Body of pancreas (tissue), 4 donors: ENCODE data around the gene CRIM1. TPM values are rescaled to one million over a fixed set of nuclear protein-coding genes. Genes with fewer than 3 reads are reported as not detected.

Experiments
- ATAC-seq: fragments of 150-250 bp; one replicate; pipeline ENCODE4 v1.9.1; 2016
- DNase-seq, 4 donors: peaks; one replicate each; pipeline ENCODE4 v3.0.0-alpha.2; 2019
- H3K27ac ChIP-seq, 4 donors: fragments of 200-600 bp; sonication (generic); 1 replicate in 3 of 4; 2 replicates in 1 of 4; pipeline versions ENCODE4 v1.5.1 to v1.6.1; 2016 to 2019; ENCODE audit warnings: mild to moderate bottlenecking in 1 of 4, mixed read lengths in 1 of 4, moderate library complexity in 1 of 4
- H3K27me3 ChIP-seq, 2 donors: fragments of 200-600 bp; sonication (generic); one replicate each; pipeline ENCODE4 v1.6.0; 2016; ENCODE audit warnings: mild to moderate bottlenecking in 1 of 2
- H3K36me3 ChIP-seq, 2 donors: fragments of 200-600 bp; sonication (generic); replicated peaks in 1 of 2; 2 replicates each; pipeline ENCODE4 v1.5.1; 2016; ENCODE audit warnings: low read depth in 2 of 2; ENCODE audit not compliant: insufficient read depth in 1 of 2
- H3K4me1 ChIP-seq: fragments of 200-600 bp; sonication (generic); one replicate; pipeline ENCODE4 v1.6.0; 2016
- H3K4me3 ChIP-seq, 2 donors: fragments of 200-600 bp; sonication (generic); 1 replicate in 1 of 2; 2 replicates in 1 of 2; pipeline ENCODE4 v1.5.1; 2016 to 2019
- H3K9me3 ChIP-seq, 3 donors: fragments of 200-600 bp; sonication (generic); 1 replicate in 2 of 3; 2 replicates in 1 of 3; pipeline ENCODE4 v1.5.1; 2016
- CTCF ChIP-seq, 7 experiments: fragments of 450-650 bp in 4 of 7; fragments of 200-600 bp in 3 of 7; sonication (generic) in 3 of 7; IDR thresholded peaks; one replicate each; pipeline ENCODE4 v1.5.1; 2016 to 2019; ENCODE audit warnings: antibody characterized with exemption in 7 of 7
- POLR2A ChIP-seq, 3 donors: fragments of 450-650 bp; IDR thresholded peaks; one replicate each; pipeline ENCODE4 v1.6.1; 2016; ENCODE audit warnings: antibody characterized with exemption in 3 of 3, mild to moderate bottlenecking in 2 of 3
- WGBS, 2 donors: methylation state at CpG; one replicate each; pipeline ENCODE4 v1.1.5; 2017; 5-methylcytosine and 5-hydroxymethylcytosine counted together
- intact Hi-C: fragments of 100-400 bp; cut with DNase I; formaldehyde crosslinking; loops from one replicate; pipeline ENCODE4 v1.15.1; 2023
- total RNA-seq, 2 donors: library from RNA; depleted of rRNA; stranded (reverse); fragments of >200 nt; gene quantifications; one replicate each; pipeline ENCODE4 v1.1.0, GENCODE V29; 2016

CRIM1 gene
- total RNA-seq, 2 donors from 2014 or later, result 41.5 to 64.6 TPM

DNA sequence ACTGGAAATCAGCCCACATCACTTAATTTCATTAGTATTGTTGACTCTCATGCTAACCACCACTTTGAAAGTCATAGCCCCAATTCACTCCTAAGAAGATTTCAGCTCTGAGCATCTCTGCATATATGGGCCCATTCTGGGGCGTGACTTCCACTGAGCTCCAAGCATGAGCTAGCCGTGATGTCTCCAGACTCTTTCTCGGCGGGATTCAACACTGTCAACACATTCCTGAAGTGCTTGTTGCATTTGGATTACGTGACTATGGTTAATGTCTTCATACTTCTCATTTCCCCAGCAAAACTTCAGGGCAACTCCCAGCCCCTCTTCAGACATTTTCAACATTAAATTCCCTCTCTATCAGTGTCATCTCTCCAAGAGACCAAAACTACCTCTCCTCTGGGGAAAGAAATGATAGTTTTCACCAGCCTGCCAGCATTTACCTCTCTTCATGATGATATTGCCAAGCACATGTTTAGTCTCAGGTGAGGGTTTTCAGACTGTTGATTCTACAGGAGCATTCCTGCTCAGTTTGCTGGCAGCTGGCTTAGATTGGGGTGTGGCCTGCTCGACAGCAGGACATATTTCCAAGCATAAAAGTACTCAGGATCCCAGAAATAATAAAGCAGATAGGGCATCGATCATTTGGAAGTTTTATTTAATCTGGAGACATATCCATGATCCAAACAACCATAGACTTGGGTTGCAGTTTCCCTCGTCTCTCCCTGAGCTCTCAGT, 160.7 kb downstream of the CRIM1 start:
- ATAC-seq (no peak), DNase-seq (no peak)
- Histone ChIP-seq H3K4me1 (no peaks in the 10 kb centered on the region), H3K9me3 (no peaks in the 10 kb centered on the region), H3K27ac (no peak overlapping the region), H3K4me3 (no peak overlapping the region), H3K27me3 (no peaks in the 10 kb centered on the region), H3K36me3 (peaks cover 0 to 3% of the 10 kb centered on the region in 2 donors)
- 74 to 82% methylated on average over 8 of the region's 8 CpGs for WGBS, 2 donors
- TF ChIP-seq POLR2A (IDR thresholded peaks at IDR 0.05), result no peak
- no peak for TF ChIP-seq CTCF (IDR thresholded peaks at IDR 0.05)
- intact Hi-C loops, result no loop called here

GRCh38 chr2:36520431-36520830, 164.9 kb downstream of the CRIM1 start:
- Histone ChIP-seq H3K4me1 (no peaks in the 10 kb centered on the region), H3K27ac (no peak overlapping the region), H3K36me3 (no peaks in the 10 kb centered on the region), H3K9me3 (no peaks in the 10 kb centered on the region), H3K4me3 (no peak overlapping the region), H3K27me3 (no peaks in the 10 kb centered on the region)
- 85 to 90% methylated on average over 4 of the region's 4 CpGs for WGBS, 2 donors
- no peak for ATAC-seq
- DNase-seq, result no peak
- TF ChIP-seq POLR2A (IDR thresholded peaks at IDR 0.05), result no peak
- intact Hi-C loops, result no loop called here

DNA sequence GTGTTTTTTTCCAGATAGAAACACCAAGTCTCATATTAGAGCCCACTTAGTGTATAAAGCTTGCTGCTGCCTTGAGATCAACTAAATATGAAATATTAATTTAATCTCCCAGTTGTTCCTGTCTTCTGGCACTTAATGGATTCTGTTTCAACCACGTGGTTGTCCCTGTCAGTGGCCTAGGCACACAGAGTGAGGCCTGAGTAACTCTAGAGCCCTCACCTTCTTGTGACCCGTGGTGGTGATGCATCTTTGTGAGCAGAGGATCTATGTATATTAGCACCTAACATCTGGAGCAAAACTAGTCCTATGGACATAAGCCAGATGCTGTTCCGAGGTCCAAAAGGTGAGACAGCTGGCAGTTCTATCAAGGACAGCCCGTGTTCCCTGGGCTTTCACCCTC, 167.6 kb downstream of the CRIM1 start:
- no peaks in the 10 kb centered on the region for H3K4me1 ChIP-seq
- no peaks in the 10 kb centered on the region for H3K9me3 ChIP-seq
- ATAC-seq (no peak), DNase-seq (no peak)
- TF ChIP-seq CTCF (IDR thresholded peaks at IDR 0.05) (no peak), POLR2A (IDR thresholded peaks at IDR 0.05) (no peak)
- no peak overlapping the region for H3K4me3 ChIP-seq
- WGBS, 2 donors, result 46 to 50% methylated on average over 4 of the region's 4 CpGs
- H3K27me3 ChIP-seq, result no peaks in the 10 kb centered on the region
- H3K27ac ChIP-seq, result no peak overlapping the region
- H3K36me3 ChIP-seq, result no peaks in the 10 kb centered on the region
- intact Hi-C loops, result no loop called here

DNA sequence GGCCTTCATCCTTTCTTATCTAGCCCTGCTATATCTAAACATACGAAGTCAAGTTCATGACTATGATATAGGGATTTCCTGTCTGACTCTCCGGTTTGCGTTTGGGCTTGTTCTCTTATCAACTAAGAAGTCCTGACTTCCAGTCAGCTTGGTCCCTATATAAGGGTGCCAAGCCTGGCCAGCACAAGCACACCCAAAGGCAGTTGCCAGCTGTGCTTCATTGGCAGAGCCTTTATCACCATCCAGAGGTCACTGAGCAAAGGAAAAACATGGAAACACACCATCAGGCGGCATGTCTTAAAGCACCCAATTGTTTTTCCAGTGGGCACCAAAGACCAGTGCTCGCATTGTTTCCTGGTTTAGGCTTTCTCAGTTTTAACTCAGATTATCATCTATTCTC, 169.7 kb downstream of the CRIM1 start:
- ATAC-seq, result no peak
- H3K27ac ChIP-seq, result no peak overlapping the region
- intact Hi-C loops, result no loop called here
- H3K9me3 ChIP-seq, result no peaks in the 10 kb centered on the region
- no peaks in the 10 kb centered on the region for H3K4me1 ChIP-seq
- WGBS, 2 donors, result 67 to 75% methylated on average over 5 of the region's 5 CpGs
- H3K36me3 ChIP-seq, result no peaks in the 10 kb centered on the region
- TF ChIP-seq POLR2A (IDR thresholded peaks at IDR 0.05) (no peak), CTCF (IDR thresholded peaks at IDR 0.05) (no peak)
- no peaks in the 10 kb centered on the region for H3K27me3 ChIP-seq
- no peak overlapping the region for H3K4me3 ChIP-seq
- DNase-seq, result no peak

DNA sequence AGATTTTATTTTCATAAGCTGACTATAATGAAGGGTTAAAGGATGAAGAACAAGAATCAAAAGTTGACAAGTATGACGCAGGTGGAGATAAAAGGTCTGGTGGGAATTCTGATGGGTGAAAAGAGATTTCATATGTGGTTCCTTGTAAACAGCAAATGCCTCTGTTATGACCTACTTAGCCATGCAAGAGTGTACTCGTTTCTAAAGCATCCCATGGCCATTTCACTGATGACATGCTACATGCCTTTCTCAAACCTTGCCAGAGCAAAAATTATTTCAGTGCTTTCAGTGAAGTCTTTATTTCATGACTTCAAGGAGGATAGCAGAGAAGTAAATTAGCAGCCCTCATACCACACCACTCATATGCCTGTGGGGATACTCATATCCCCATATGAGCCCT, 170.6 kb downstream of the CRIM1 start:
- Histone ChIP-seq H3K4me3 (no peak overlapping the region), H3K36me3 (no peaks in the 10 kb centered on the region), H3K27ac (no peak overlapping the region), H3K9me3 (no peaks in the 10 kb centered on the region), H3K4me1 (no peaks in the 10 kb centered on the region), H3K27me3 (no peaks in the 10 kb centered on the region)
- ATAC-seq (no peak), DNase-seq (no peak)
- WGBS, 2 donors, result 39 to 43% methylated on average over 2 of the region's 2 CpGs
- TF ChIP-seq CTCF (IDR thresholded peaks at IDR 0.05), result no peak
- no peak for TF ChIP-seq POLR2A (IDR thresholded peaks at IDR 0.05)
- intact Hi-C loops, result no loop called here
